WERI-Rb-1 (cell line): ENCODE data around the gene RALGPS1.
A peak's percentile ranks its signal among the peaks of the same experiment; 100 is the strongest.

Source experiments
- DNase-seq: peaks from one replicate; pipeline ENCODE4 v3.0.0-alpha.2; 2020
- H3K27ac ChIP-seq: fragments of 250-450 bp; sonication (Bioruptor Pico); 2 replicates; pipeline ENCODE4 v1.5.1; 2020; ENCODE audit warnings: mild to moderate bottlenecking, moderate library complexity
- H3K27me3 ChIP-seq: fragments of 250-450 bp; sonication (Bioruptor Pico); 2 replicates; pipeline ENCODE4 v1.5.1; 2021; ENCODE audit warnings: mild to moderate bottlenecking, low read depth, moderate library complexity; ENCODE audit not compliant: insufficient read depth, severe bottlenecking
- H3K36me3 ChIP-seq: fragments of 250-450 bp; sonication (Bioruptor Pico); 2 replicates; pipeline ENCODE4 v1.5.1; 2020; ENCODE audit warnings: mild to moderate bottlenecking, moderate library complexity
- H3K4me3 ChIP-seq: 2 replicates; pipeline ENCODE4 v1.5.1; 2011; ENCODE audit warnings: low read depth, mild to moderate bottlenecking, control low read depth, low read length
- H3K9me3 ChIP-seq: fragments of 250-450 bp; sonication (Bioruptor Pico); 2 replicates; pipeline ENCODE4 v1.5.1; 2021; ENCODE audit warnings: mild to moderate bottlenecking, moderate library complexity; ENCODE audit not compliant: severe bottlenecking
- CTCF ChIP-seq: IDR thresholded peaks from 2 replicates; pipeline ENCODE4 v1.5.1; 2011; ENCODE audit warnings: low read depth, mild to moderate bottlenecking, control low read depth, inconsistent platforms, low read length

RALGPS1 gene

DNA sequence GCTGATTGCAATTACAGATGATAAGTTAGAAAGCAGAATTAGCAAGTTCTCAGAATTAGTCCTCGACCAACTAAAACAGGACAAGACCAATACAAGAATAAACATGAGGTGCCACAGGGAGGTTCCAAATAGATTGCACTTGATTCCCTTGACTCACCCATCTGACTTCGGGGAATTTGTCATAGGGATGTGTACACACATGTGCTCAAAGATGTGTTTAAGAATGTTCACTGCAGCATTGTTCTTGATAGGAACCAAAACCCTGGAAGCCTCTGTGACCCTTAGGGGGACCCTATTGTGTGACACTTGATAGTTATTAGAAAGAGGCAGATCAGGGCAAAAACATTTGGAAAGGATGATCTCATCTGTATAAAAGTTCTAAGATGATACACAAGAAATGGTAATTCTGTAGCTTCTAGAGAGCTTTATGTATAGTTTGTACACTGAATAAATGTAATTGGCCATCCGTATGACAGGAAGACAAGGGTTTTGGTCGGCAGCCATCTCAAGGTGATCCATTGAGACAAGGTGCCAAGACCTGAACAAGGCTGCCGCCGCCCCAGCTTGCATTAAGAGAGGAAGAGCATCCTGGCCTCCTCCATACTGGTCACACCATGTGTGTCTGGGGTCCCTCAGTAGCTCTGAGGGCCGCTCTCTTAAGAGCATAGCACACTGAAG, 301.8 kb downstream of the RALGPS1 start:
- H3K4me3 ChIP-seq, result no peak overlapping the region
- no peaks in the 10 kb centered on the region for H3K27me3 ChIP-seq
- H3K9me3 ChIP-seq, result no peaks in the 10 kb centered on the region
- DNase-seq, result no peak
- no peak overlapping the region for H3K27ac ChIP-seq
- no peaks in the 10 kb centered on the region; the same call in 1 of the 2 replicates for H3K36me3 ChIP-seq
- no peak for TF ChIP-seq CTCF

DNA sequence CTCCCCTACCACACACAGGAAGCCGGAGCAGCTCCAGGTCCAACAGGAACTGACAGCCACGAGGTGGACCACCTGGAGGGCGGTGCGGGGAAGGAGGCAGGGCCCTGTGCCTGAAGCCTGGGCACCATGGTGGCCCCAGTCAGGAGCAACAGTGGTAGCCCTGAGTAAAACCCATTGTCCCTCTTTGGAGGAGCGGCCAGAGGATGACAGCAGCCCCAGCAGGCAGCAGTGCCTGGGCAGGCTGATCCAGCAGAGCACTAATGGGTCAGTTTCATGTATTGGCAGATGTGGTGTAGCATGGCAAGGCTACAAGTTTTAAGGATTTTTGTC, 302.3 kb downstream of the RALGPS1 start:
- H3K4me3 ChIP-seq, result no peak overlapping the region
- H3K27me3 ChIP-seq, result no peaks in the 10 kb centered on the region
- H3K9me3 ChIP-seq, result no peaks in the 10 kb centered on the region
- DNase-seq, result no peak
- no peak overlapping the region for H3K27ac ChIP-seq
- H3K36me3 ChIP-seq, result no peaks in the 10 kb centered on the region; the same call in 1 of the 2 replicates
- no peak for TF ChIP-seq CTCF

DNA sequence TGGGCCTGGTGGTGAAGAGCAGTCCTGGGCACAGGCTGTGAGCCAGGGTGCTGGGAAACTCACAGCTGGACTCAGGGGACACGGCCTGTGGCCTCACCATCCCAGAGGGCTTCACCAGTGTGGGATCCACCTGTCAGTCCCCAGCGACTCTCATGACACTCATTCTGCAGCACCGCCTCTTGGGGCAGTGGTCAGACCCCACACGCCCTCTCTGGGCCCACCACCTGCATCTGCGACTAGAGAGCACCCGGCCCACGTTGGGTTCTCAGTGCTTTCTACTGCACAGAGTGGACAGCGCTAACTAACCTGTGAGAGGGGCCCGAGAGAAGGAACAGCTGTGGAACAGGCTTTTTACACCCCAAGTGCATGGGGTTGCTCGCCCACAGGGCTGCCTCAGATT, 304.2 kb downstream of the RALGPS1 start:
- no peak overlapping the region for H3K4me3 ChIP-seq
- H3K36me3 ChIP-seq, result no peaks in the 10 kb centered on the region; the same call in 1 of the 2 replicates
- no peaks in the 10 kb centered on the region for H3K27me3 ChIP-seq
- 0 out of 2 replicates have a peak, but pooled peaks have one; percentile 12 for TF ChIP-seq CTCF
- no peak overlapping the region for H3K27ac ChIP-seq
- no peak for DNase-seq
- H3K9me3 ChIP-seq, result no peaks in the 10 kb centered on the region

GRCh38 chr9:127219520-127219919, 304.9 kb downstream of the RALGPS1 start:
- Histone ChIP-seq H3K27me3 (no peaks in the 10 kb centered on the region), H3K4me3 (no peak overlapping the region), H3K36me3 (no peaks in the 10 kb centered on the region; the same call in 1 of the 2 replicates), H3K9me3 (no peaks in the 10 kb centered on the region), H3K27ac (no peak overlapping the region)
- TF ChIP-seq CTCF, result no peak
- no peak for DNase-seq

- Histone ChIP-seq H3K4me3 (no peak overlapping the region), H3K27me3 (no peaks in the 10 kb centered on the region), H3K9me3 (no peaks in the 10 kb centered on the region), H3K27ac (no peak overlapping the region; the same call in 1 of the 2 replicates), H3K36me3 (peaks cover 9% of the 10 kb centered on the region)
- no peak for TF ChIP-seq CTCF
- DNase-seq, result no peak
These were observed 307.1 kb downstream of the RALGPS1 start for GRCh38 chr9:127221695-127222094.
